Measurements from ENCODE around the gene ADCY3.

- no peak for TF ChIP-seq CTCF (IDR thresholded peaks at IDR 0.05; ENCODE audit: poor library complexity)
- no peak for TF ChIP-seq EZH2 (IDR thresholded peaks at IDR 0.05; ENCODE audit: borderline replicate concordance)
- TF ChIP-seq EZH2phosphoT487 (IDR thresholded peaks at IDR 0.05; ENCODE audit: low read depth, severe bottlenecking, unreplicated experiment): no peak
Observed at GRCh38 chr2:24837996-24838513, 82.0 kb downstream of the ADCY3 start.
